NCI-H460 (cell line): ENCODE results near the gene ERLEC1. TPM values are rescaled to one million over a fixed set of nuclear protein-coding genes. Genes with fewer than 3 reads are reported as not detected.

Source experiments
- small RNA-seq, 2 experiments: library from RNA; depleted of rRNA; stranded (forward); fragments of <200 nt; gene quantifications; one replicate each; pipeline ENCODE3, GENCODE V24; 2014
- total RNA-seq: library from RNA; depleted of rRNA; stranded (reverse); fragments of >200 nt; shearing (Covaris generic); gene quantifications from 2 replicates; pipeline ENCODE4 v1.2.3, GENCODE V29; 2014; rRNA removed

The ERLEC1 gene
- total RNA-seq, 1 experiment from 2014 or later, result 111 TPM

Small RNAs within 50 kb of the gene (small RNA-seq; reads per million reads assigned to genes)
- 0 reads per million in 2 experiments for gene MIR3682

Other genes starting within 250 kb of the ERLEC1 start
- 26.1 and 31.3 TPM in 2 replicates for gene CHAC2, start 19.2 kb upstream of the ERLEC1 start, total RNA-seq
- 16.3 and 19.8 TPM in 2 replicates for gene ASB3, start 91 bp upstream of the ERLEC1 start, total RNA-seq
- gene GPR75, start 72.9 kb downstream of the ERLEC1 start, total RNA-seq, result 2.2 and 2.9 TPM in 2 replicates
- 40.5 and 41.8 TPM in 2 replicates for gene PSME4, start 183.9 kb downstream of the ERLEC1 start, total RNA-seq